GM10266 (cell line): ENCODE data around the gene RNF217.
"Not testable (repeated sequence)": the region's sequence is repeated elsewhere in the genome, so short reads cannot be mapped to it uniquely, and the experiment has no call there.

ENCODE experiments used
- DNase-seq: peaks from one replicate; pipeline ENCODE4 v3.0.0; 2012; ENCODE audit errors: extremely low spot score
- CTCF ChIP-seq: IDR thresholded peaks from 2 replicates; pipeline ENCODE4 v1.5.1; 2012; ENCODE audit warnings: mild to moderate bottlenecking, low read depth; ENCODE audit not compliant: control insufficient read depth, insufficient read depth; ENCODE audit errors: missing control alignments

RNF217 gene

GRCh38 chr6:125123468-125124048 is 161.3 kb downstream of the RNF217 start:
- TF ChIP-seq CTCF: no peak
- DNase-seq: no peak

GRCh38 chr6:125124049-125124669 is 161.9 kb downstream of the RNF217 start:
- no peak for TF ChIP-seq CTCF
- no peak for DNase-seq

GRCh38 chr6:125125856-125126255 is 163.6 kb downstream of the RNF217 start:
- DNase-seq: not testable (repeated sequence)

- TF ChIP-seq CTCF: no peak
- DNase-seq: no peak
Observed at GRCh38 chr6:125129354-125129753, 167.1 kb downstream of the RNF217 start.

- no peak for DNase-seq
- no peak for TF ChIP-seq CTCF
Observed at GRCh38 chr6:125132058-125132457, 169.8 kb downstream of the RNF217 start.

GRCh38 chr6:125136378-125136777 is 174.1 kb downstream of the RNF217 start:
- DNase-seq: no peak
- no peak for TF ChIP-seq CTCF

- DNase-seq: no peak
- no peak for TF ChIP-seq CTCF
Observed at GRCh38 chr6:125138083-125138482, 175.8 kb downstream of the RNF217 start.

GRCh38 chr6:125140808-125141207 is 178.6 kb downstream of the RNF217 start:
- no peak for TF ChIP-seq CTCF
- no peak for DNase-seq
